Measurements from ENCODE around the gene YTHDF2. TPM values are rescaled to one million over a fixed set of nuclear protein-coding genes. Genes with fewer than 3 reads are reported as not detected.
A peak's percentile ranks its signal among the peaks of the same experiment; 100 is the strongest.
"Not testable (repeated sequence)": the region's sequence is repeated elsewhere in the genome, so short reads cannot be mapped to it uniquely, and the experiment has no call there.

Gene YTHDF2
- total RNA-seq, 1 experiment from 2014 or later, result 90.6 TPM

- Histone ChIP-seq H3K4me3 (replicated peaks in 1 of 2; ENCODE audit: low read depth in 1 of 2, low read length in 2 of 2) (no peak overlapping the region), H3K27ac (ENCODE audit: low read depth, low read length) (no peak overlapping the region), H3K27me3 (ENCODE audit: insufficient read depth, low read length) (no peaks in the 10 kb centered on the region), H3K9ac (ENCODE audit: low read length) (no peak overlapping the region), H3K4me2 (ENCODE audit: low read length) (no peak overlapping the region), H2AFZ (ENCODE audit: low read depth, low read length, poor library complexity, severe bottlenecking) (no peak overlapping the region), H3K79me2 (ENCODE audit: insufficient read depth, low read length) (no peaks in the 10 kb centered on the region), H4K20me1 (ENCODE audit: insufficient read depth) (no peaks in the 10 kb centered on the region), H3K9me2 (ENCODE audit: insufficient read depth) (no peaks in the 10 kb centered on the region), H3K36me3 (ENCODE audit: control insufficient read depth in 1 of 2, insufficient read depth in 2 of 2, low read length in 2 of 2) (no peaks in the 10 kb centered on the region), H3K9me3 (ENCODE audit: control insufficient read depth in 1 of 2, insufficient read depth in 1 of 2, low read depth in 1 of 2, low read length in 2 of 2) (no peaks in the 10 kb centered on the region), H3K4me1 (ENCODE audit: control insufficient read depth in 1 of 2, insufficient read depth in 2 of 2, low read length in 2 of 2) (no peaks in the 10 kb centered on the region)
- DNase-seq (ENCODE audit: low read depth, low spot score) (no peak), ATAC-seq (peak; percentile 53)
- POLR2A ChIA-PET, result no interaction called here
- CTCF ChIA-PET, result interaction anchor here (0.7 to 1.0 kb wide), 2 partner anchors 11 to 85 kb away, joined by 3 read pairs; no protein-coding TSS in a partner anchor
- intact Hi-C loops (cut with micrococcal nuclease), result no loop called here
- RAD21 ChIA-PET (ENCODE audit: low non-redundant PET in 1 of 2, low total read pairs in 2 of 2, uncharacterized antibody in 2 of 2, unreplicated experiment in 2 of 2), result interaction anchor here in 1 of 2 experiments (0.7 kb wide), 1 partner anchor 84 kb away, joined by 5 read pairs; no protein-coding TSS in a partner anchor
- BruUV-seq (replicated peaks), result no TSS peak
- no peak for TF ChIP-seq ELF1 (IDR thresholded peaks at IDR 0.05; ENCODE audit: borderline replicate concordance, low read depth)
- peak in 2 of 3 experiments; percentile 29 to 38; a peak in 3 of 6 replicates for TF ChIP-seq CTCF (IDR thresholded peaks at IDR 0.05 in 2 of 3, conservative IDR thresholded peaks at IDR 0.05 in 1 of 3; ENCODE audit: borderline replicate concordance in 1 of 3, insufficient read depth in 1 of 3, low read depth in 2 of 3, low read length in 2 of 3)
Measured at GRCh38 chr1:28792644-28793121, 55.9 kb downstream of the YTHDF2 start.

GRCh38 chr1:28794582-28794981, 57.8 kb downstream of the YTHDF2 start:
- H4K20me1 ChIP-seq (ENCODE audit: insufficient read depth); H3K4me1 ChIP-seq (ENCODE audit: control insufficient read depth in 1 of 2, insufficient read depth in 2 of 2, low read length in 2 of 2); H3K4me2 ChIP-seq (ENCODE audit: low read length); H3K9me3 ChIP-seq (ENCODE audit: control insufficient read depth in 1 of 2, insufficient read depth in 1 of 2, low read depth in 1 of 2, low read length in 2 of 2); H3K4me3 ChIP-seq (replicated peaks in 1 of 2; ENCODE audit: low read depth in 1 of 2, low read length in 2 of 2); CTCF ChIA-PET; H3K27ac ChIP-seq (ENCODE audit: low read depth, low read length); H3K36me3 ChIP-seq (ENCODE audit: control insufficient read depth in 1 of 2, insufficient read depth in 2 of 2, low read length in 2 of 2); H3K9me2 ChIP-seq (ENCODE audit: insufficient read depth); BruUV-seq (replicated peaks); H2AFZ ChIP-seq (ENCODE audit: low read depth, low read length, poor library complexity, severe bottlenecking); H3K27me3 ChIP-seq (ENCODE audit: insufficient read depth, low read length); intact Hi-C loops (cut with micrococcal nuclease); H3K79me2 ChIP-seq (ENCODE audit: insufficient read depth, low read length); RAD21 ChIA-PET (ENCODE audit: low non-redundant PET in 1 of 2, low total read pairs in 2 of 2, uncharacterized antibody in 2 of 2, unreplicated experiment in 2 of 2); ATAC-seq; DNase-seq (ENCODE audit: low read depth, low spot score); H3K9ac ChIP-seq (ENCODE audit: low read length): not testable (repeated sequence)
- POLR2A ChIA-PET, result interaction anchor here (1.1 kb wide), 1 partner anchor 83 kb away, joined by 3 read pairs; no protein-coding TSS in a partner anchor
